ENCODE measurements around the gene TCF7L2.
A peak's percentile ranks its signal among the peaks of the same experiment; 100 is the strongest.

The TCF7L2 gene

DNA sequence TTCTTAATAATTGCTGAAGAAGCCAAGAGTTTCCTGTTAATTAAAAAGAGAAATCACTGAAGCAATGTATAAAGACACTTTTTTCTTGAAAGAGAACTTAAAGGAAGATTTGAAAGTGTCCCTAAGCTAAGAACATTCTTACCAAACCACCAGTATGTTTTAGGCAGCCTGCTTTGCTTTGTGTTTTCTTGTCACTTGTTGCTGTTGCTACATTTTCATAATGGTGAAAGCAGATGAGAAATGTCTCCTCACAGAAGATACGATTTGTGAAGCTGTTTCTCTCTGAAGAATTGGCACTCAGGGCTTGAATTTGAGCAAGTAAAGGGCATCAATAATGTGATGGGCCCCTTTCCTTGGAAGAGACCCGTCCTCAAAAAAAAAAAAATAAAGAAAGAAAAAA is 30.9 kb downstream of the TCF7L2 start:
- no peaks in the 10 kb centered on the region for H3K79me2 ChIP-seq (ENCODE audit: low read length)

DNA sequence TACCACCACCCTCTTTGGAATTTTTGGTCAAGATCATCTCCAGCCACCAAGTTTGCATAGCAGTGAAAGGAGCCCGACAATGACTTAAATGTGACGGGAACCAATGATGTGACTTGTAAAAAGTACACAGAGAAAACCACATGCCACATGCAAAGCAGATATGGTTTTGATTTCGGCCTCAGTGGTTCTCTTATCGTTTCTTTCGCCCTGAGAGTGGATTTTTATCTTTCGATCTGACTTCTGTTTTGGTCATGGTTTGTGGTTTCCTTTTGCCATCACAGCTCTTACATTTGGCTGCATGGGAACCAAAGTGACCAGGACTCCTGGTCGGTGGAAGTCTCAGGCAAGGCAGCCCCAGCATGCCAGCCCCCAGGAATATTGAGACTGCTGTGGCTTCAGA is 31.5 kb downstream of the TCF7L2 start:
- Histone ChIP-seq H2AFZ (ENCODE audit: low read depth, low read length) (no peak overlapping the region), H3K9ac (ENCODE audit: low read length) (no peak overlapping the region), H3K36me3 (replicated peaks; ENCODE audit: low read depth, low read length) (no peaks in the 10 kb centered on the region), H3K27ac (ENCODE audit: low read length) (no peak overlapping the region), H3K79me2 (ENCODE audit: low read length) (no peaks in the 10 kb centered on the region), H3K9me3 (ENCODE audit: insufficient read depth, low read length) (no peaks in the 10 kb centered on the region), H3K4me3 (ENCODE audit: low read length) (no peak overlapping the region), H3K4me1 (ENCODE audit: low read length) (peaks cover 20% of the 10 kb centered on the region), H4K20me1 (ENCODE audit: insufficient read depth, low read length) (peaks cover 60% of the 10 kb centered on the region), H3K4me2 (ENCODE audit: low read length) (no peak overlapping the region), H3K27me3 (ENCODE audit: low read depth, low read length) (peaks cover 67% of the 10 kb centered on the region)
- TF ChIP-seq, protein P1, sequence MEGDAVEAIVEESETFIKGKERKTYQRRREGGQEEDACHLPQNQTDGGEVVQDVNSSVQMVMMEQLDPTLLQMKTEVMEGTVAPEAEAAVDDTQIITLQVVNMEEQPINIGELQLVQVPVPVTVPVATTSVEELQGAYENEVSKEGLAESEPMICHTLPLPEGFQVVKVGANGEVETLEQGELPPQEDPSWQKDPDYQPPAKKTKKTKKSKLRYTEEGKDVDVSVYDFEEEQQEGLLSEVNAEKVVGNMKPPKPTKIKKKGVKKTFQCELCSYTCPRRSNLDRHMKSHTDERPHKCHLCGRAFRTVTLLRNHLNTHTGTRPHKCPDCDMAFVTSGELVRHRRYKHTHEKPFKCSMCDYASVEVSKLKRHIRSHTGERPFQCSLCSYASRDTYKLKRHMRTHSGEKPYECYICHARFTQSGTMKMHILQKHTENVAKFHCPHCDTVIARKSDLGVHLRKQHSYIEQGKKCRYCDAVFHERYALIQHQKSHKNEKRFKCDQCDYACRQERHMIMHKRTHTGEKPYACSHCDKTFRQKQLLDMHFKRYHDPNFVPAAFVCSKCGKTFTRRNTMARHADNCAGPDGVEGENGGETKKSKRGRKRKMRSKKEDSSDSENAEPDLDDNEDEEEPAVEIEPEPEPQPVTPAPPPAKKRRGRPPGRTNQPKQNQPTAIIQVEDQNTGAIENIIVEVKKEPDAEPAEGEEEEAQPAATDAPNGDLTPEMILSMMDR (IDR thresholded peaks at IDR 0.05; ENCODE audit: low read depth, low read length): no peak
- TF ChIP-seq EZH2phosphoT487 (IDR thresholded peaks at IDR 0.05; ENCODE audit: low read depth): peak; percentile 95

More for the DNA sequence above, 30.9 kb downstream of the TCF7L2 start:
- no peak overlapping the region for H3K9ac ChIP-seq (ENCODE audit: low read length)
- H3K9me3 ChIP-seq (ENCODE audit: insufficient read depth, low read length): no peaks in the 10 kb centered on the region
- no peak overlapping the region for H2AFZ ChIP-seq (ENCODE audit: low read depth, low read length)
- no peak overlapping the region for H3K27ac ChIP-seq (ENCODE audit: low read length)
- H4K20me1 ChIP-seq (ENCODE audit: insufficient read depth, low read length): peaks cover 60% of the 10 kb centered on the region
- H3K4me2 ChIP-seq (ENCODE audit: low read length): no peak overlapping the region
- no peaks in the 10 kb centered on the region for H3K36me3 ChIP-seq (replicated peaks; ENCODE audit: low read depth, low read length)
- TF ChIP-seq, protein P1 (IDR thresholded peaks at IDR 0.05; ENCODE audit: low read depth, low read length): no peak
- no peak for TF ChIP-seq EZH2phosphoT487 (IDR thresholded peaks at IDR 0.05; ENCODE audit: low read depth)
- peaks cover 70% of the 10 kb centered on the region for H3K27me3 ChIP-seq (ENCODE audit: low read depth, low read length)
- H3K4me3 ChIP-seq (ENCODE audit: low read length): no peak overlapping the region
- H3K4me1 ChIP-seq (ENCODE audit: low read length): peaks cover 14% of the 10 kb centered on the region

DNA sequence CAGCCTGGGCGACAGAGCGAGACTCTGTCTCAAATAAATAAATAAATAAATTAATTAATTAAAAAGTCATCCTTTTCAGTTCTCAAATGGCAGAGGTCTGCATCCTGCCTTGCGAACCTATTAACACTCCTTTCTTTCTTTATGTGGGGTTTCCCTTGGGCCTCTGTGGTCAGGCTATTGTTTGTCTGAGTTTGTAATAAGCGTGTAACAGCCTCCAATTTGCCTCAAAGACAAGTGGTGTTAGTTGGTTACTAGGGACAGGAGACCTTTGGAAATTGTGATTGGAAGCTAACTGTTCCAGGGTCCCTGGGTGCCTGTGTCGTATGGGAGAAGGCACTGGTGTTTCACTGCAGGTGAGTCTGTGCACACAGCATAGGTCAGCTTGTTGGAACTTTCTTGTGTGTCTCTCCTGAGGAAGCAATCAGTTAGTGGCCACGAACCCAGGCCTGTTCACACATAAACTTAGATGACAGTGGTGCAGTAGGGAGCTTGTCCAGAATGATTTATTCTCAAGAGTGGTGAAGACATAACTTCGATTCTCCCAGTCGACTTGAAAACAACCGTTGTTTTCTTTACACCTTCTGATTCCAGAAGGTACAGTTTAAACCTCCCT is 33.5 kb downstream of the TCF7L2 start:
- Histone ChIP-seq H3K9ac (ENCODE audit: low read length) (no peak overlapping the region), H3K27me3 (ENCODE audit: low read depth, low read length) (peaks cover 64% of the 10 kb centered on the region), H3K4me2 (ENCODE audit: low read length) (no peak overlapping the region), H3K9me3 (ENCODE audit: insufficient read depth, low read length) (no peaks in the 10 kb centered on the region), H3K36me3 (replicated peaks; ENCODE audit: low read depth, low read length) (no peaks in the 10 kb centered on the region), H3K27ac (ENCODE audit: low read length) (no peak overlapping the region), H3K4me1 (ENCODE audit: low read length) (peaks cover 23% of the 10 kb centered on the region), H4K20me1 (ENCODE audit: insufficient read depth, low read length) (peaks cover 61% of the 10 kb centered on the region), H2AFZ (ENCODE audit: low read depth, low read length) (no peak overlapping the region), H3K4me3 (ENCODE audit: low read length) (no peak overlapping the region), H3K79me2 (ENCODE audit: low read length) (no peaks in the 10 kb centered on the region)
- TF ChIP-seq, protein P1 (IDR thresholded peaks at IDR 0.05; ENCODE audit: low read depth, low read length): no peak
- TF ChIP-seq EZH2phosphoT487 (IDR thresholded peaks at IDR 0.05; ENCODE audit: low read depth): no peak

DNA sequence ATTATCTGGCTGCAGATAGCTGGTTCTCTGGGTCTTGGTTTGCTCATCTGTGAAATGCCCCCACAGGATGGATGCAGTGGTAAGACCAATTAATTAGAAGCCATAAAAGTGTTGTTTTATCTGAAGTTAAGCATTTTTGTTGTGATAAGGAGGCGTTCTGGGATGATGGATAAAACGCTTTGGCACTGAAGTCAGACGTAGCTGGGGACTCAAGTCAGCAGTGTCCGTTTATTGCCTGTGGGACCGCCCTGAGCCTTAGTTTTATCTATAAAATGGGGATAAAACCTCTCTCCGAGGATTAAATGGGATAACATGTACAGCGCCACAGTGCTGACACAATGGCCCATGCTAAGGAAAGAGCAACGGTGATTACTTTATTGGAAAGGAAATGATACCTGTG is 34.7 kb downstream of the TCF7L2 start:
- Histone ChIP-seq H3K79me2 (ENCODE audit: low read length) (no peaks in the 10 kb centered on the region), H3K9me3 (ENCODE audit: insufficient read depth, low read length) (no peaks in the 10 kb centered on the region), H3K27me3 (ENCODE audit: low read depth, low read length) (peaks cover 69% of the 10 kb centered on the region), H3K36me3 (replicated peaks; ENCODE audit: low read depth, low read length) (no peaks in the 10 kb centered on the region), H3K4me3 (ENCODE audit: low read length) (no peak overlapping the region), H4K20me1 (ENCODE audit: insufficient read depth, low read length) (peaks cover 63% of the 10 kb centered on the region), H2AFZ (ENCODE audit: low read depth, low read length) (no peak overlapping the region), H3K4me1 (ENCODE audit: low read length) (peaks cover 23% of the 10 kb centered on the region), H3K9ac (ENCODE audit: low read length) (no peak overlapping the region), H3K4me2 (ENCODE audit: low read length) (no peak overlapping the region), H3K27ac (ENCODE audit: low read length) (no peak overlapping the region)
- TF ChIP-seq EZH2phosphoT487 (IDR thresholded peaks at IDR 0.05; ENCODE audit: low read depth): no peak
- TF ChIP-seq, protein P1 (IDR thresholded peaks at IDR 0.05; ENCODE audit: low read depth, low read length): no peak

All from OCI-LY3 (cell line).